ENCODE measurements around the gene SORCS2.

The SORCS2 gene

DNA sequence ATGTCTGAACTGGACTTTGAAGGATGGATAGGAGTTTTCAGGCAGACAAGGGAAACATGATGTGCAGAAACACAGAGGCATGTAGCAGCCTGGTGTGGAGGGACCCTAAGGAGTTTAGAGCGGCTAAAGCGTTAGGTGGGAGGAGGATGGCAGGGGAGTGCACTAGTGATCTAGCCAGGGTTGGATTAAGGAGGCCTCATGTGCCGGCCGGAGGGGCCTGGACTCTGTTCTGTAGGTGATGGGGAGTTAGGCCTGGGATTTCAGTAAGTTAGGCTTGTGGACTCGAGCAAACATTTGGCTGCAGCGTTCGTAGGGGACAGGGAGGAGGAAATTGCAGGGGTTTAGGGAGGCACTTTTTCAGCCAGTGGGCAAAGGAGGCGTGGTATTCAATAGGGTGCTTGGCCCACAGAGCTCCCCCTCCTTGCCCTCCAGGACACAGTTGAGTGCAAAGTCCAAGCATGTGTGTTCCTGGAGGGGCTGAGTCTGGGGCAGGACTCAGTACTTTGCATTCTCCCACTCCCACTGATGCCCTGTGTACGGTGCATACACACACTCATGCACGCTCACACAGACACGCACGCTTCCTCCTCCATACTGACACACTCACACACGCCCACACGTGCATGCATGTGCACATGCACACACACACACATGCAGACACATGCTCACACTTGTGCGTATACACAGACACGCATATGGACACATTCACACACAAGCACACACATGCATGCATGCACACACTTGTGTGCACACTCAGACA is 223.8 kb downstream of the SORCS2 start:
- no peak for DNase-seq (ENCODE audit: low read depth)

DNA sequence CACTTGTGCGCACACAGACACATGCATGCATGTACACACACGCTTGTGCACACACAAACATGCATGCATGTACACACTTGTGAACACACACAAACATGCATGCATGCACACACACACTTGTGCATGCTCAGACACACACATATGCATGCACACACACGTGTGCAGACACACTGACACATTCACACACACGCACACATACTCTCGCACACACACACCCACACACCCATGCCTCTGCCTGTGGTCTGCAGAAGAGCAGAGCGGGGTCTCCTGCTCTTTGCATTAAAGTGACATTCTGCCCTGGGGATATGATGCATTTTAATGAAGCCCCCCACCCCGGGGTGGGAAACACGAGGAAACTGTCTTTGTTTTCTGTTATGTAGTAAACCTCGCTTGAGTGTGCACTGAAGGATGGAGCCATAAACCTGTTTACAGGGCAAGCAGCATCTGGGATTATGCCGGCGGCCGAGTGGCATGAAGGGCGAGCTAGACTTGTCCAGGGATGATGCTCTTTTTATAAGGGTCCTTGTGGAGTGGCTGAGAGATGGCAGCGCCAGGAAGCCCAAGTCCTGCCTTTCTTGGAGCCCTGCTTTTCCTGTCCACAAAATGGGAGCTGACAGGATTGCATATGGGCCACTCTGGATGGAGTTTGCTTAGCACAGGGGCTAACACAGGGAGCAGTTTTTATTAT is 224.6 kb downstream of the SORCS2 start:
- no peak for DNase-seq (ENCODE audit: low read depth)

DNA sequence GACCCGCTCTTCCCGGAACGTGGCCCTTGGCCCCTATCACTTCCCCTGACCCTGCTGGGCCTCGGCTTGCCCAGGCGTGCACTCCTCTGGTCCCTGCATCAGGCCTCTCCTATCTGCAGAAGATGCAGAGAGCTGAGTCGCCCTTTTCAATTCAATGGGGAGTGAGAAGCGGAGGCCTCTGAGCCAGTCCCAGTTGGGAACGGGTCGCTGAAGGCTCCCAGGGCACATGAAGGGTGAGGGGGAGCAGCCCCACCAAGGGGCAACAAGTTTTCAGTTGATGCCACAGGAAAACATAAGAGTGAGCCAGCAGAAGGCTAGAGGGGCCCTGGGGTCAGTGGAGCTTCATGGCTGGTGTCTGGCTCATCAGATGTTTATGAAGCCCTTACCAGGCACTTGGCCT is 225.3 kb downstream of the SORCS2 start:
- no peak for DNase-seq (ENCODE audit: low read depth)

DNA sequence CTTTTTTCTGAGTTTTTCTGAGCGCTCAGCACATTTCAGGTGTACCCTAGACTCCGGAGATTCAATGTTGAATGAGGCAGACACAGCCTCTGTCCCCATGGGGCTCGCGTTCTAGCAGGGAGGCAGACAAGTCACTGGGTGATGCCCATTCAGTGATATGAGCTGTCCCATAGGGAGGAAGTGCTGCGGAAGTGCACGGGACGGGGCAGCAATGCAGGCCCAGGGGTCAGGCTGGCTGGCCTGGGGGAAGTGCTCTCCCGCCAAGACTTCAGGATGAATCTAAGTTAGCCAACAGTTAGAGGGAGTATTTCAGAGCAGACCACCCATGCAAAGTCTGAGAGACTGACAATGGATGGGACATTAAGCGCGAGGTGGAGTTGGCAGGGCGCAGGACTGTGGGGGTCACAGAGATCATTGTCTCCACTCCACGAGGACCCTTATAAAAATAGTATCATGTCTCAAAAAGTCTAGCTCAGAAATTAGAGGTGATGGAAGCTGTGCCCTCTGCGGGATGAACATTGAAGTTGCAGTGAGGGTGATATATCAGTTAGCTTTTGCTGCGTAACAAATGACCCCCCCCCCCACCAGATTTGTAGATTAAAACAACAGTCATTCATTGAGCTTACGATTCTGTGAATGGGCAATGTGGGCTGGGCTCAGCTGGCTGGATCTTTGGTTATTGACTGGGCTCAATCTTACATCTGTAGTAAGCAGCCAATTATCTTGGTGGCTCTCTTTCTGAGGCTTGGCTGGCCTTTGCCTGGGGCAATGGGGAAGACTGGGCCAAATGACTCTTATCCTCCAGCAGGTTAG is 226.0 kb downstream of the SORCS2 start:
- DNase-seq (ENCODE audit: low read depth) = no peak

DNA sequence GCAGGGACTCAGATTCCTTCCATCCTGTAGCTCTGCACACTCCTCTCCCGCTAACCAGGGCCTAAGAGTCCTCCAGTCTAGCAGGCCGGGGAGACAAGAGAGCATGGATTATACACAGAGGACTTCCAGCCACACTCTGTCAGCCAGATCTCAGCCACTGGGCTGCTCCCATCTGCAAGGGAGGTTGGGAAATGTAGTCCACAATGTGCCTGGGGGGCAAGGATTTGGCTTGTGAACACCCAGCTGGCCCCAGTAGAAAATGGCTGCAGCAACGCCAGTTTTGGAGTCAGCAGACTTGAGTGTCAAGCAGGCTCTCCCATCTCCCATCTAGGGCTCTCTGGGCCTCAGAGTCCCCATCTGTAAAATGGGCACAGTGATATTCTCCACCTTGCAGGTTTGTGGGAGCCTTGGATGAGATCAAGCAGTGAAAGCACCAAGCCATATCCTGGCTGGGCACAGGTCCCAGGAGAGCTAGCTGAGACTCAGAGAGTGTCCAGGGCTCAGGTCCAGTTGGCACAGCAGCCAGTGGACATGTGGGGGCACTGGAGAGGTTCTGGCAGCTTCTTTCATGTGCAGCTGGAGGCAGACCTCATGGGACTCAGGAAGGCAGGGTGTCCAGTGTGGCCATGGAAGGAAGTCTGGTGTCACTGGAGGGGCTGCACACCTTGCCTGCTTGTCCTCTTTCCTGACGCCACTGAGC is 227.8 kb downstream of the SORCS2 start:
- no peak for DNase-seq (ENCODE audit: low read depth)

DNA sequence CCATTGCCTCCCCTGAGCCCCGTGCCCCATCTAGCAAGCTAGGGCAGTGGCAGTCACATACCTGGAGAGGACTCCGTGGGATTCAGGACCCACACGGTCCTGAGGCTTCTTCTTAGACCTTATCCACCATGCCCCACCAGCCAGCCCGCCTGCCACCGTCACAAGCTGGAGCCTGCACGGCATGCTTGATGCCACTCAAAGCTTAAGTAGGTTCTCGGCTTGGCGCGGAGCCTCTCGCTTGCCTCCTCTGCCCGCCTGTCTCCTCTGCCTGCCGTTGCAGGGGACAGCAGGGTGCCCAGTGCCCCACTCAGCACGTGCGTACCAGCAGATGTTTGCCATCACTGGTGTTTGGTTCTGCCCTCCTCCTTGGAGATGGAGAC is 228.3 kb downstream of the SORCS2 start:
- no peak for DNase-seq (ENCODE audit: low read depth)

DNA sequence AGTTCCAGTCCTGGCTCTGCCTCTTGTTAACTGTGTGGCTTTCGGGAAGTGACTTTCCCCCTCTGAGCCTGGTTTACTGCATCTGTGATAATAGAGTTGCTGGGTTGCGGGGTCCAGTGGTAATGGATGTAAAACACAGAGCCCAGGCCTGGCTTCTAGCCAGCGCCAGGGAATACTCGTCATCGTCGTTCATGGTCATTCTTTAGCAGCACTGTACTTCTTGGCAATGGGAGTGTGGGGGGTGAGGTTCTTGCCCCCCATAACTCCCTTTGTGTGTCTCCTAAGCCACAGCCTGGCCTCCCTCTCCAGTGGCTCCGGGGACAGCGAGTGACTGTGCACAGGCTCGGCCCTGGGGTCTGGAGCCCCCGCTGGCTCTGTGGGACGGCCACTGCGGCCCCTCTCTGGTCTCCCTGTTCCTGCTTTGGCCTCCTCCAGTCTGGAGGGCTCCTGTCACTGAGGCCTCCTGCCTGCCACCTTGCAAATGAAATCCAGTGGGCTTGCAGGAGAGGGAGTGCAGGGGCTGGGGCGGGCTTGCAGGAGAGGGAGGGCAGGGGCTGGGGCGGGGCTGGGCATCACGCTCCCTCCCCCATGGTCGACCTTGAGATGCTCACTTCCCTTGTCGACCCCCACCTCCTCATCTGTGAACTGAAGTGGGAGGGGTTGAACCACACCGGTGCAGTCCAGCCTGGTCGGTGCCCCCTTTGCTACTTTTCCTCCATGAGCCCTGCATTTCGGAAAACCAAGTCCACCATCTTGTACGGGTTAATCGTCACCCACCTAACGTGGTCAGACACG is 229.2 kb downstream of the SORCS2 start:
- DNase-seq (ENCODE audit: low read depth) = no peak

DNA sequence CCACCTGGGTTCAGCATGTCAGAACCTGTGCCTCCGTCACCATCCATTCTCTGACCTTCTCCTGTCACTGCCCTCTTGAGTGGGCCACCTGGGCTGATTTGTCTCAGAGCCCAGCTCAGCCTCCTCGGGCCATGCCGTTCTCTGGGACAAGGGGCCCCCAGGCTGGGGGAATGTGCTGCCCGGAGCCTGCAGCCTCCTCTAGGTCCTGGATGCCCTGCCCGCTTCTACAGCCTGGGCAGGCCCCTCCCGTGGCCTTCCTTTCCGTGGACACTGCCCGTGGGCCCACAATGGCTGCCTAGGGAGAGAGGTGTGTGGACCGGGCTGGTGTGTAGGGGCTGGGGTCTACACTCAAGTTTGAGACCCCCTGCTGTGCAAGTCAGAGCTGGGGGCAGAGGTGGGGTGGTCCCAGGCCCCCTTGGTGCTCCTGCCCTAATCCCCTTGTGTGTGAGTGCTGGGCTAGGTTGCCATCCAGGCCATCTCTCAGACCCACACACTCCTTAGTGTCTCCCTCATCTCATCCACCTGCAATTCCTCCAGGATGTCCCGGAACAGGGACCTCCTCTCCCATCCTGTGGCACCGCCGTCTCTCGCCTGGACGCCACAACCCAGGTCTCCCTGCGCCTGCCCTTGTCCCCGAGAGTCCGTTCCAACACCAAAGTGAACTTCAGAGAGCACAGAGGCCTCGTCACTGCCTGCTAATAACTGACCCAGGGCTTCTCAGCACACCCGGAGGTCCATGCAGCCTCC is 230.0 kb downstream of the SORCS2 start:
- DNase-seq (ENCODE audit: low read depth) = no peak

DNA sequence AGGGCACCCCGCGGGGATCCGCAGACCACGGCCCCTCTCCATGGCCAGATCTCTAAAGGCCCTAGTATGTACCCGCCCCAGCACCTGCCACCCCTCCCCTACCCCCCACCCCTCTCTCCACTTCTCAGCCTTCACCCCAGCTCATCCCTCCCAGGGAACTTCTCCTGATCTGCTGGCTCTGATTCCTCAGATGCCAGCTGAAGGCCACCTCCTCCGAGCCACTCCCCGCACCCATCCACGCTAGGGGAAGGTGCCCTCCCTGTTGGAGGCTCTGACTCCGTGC is 230.5 kb downstream of the SORCS2 start:
- DNase-seq (ENCODE audit: low read depth) = no peak

DNA sequence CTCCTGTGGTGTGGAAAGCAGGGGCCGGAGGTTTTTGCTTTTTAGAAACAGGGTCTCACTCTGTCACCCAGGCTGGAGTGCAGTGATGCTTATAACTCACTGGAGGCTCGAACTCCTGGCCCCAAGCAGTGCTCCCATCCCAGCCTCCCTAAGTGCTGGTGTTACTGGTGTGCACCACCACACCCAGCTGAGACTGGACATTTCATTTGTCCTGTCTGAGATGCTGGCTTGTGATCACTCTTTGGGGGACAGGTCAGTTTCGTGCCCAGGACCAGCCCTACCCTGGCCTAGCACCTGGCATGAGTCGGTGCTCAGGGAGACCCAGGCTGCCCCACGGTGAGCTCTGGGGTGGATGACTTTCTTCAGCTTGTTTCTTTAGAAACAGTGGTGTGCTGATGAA is 231.1 kb downstream of the SORCS2 start:
- DNase-seq (ENCODE audit: low read depth) = no peak

DNA sequence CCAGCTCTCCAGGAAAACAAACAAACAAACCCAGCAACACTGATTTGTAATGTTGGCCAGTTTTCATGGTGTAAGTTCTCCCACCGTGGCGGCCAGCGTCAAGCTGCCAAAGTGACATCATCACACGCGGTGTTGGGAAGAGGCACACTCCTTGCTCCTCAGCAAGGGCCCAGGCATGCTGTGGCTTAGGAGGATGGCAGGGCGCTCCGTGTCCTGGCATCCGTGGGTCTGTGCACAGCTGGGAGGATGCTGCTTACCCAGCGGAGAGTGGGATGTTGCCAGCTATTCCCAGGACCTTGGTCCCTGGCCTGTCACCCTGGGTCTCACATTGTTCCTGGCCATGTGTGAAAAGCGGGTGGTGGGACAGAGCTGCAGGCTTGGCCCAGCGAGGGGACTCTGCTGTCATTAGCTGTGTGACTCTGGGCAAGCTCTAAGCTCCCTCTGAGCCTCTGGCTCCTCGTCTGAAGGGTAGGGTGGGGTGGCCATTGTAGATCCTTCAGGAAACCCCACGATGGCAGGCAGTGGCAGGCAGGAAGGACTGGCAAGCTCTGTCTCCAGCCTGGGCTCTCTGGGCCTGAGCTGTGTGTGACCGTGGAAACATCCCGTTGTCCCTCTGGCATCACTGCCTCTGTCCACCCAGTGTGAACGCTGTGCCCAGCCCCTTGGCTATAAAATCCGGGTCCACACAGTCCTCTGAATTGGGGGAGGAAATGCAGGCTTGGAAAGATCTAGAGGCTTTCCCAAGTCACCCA is 231.6 kb downstream of the SORCS2 start:
- DNase-seq (ENCODE audit: low read depth) = no peak

DNA sequence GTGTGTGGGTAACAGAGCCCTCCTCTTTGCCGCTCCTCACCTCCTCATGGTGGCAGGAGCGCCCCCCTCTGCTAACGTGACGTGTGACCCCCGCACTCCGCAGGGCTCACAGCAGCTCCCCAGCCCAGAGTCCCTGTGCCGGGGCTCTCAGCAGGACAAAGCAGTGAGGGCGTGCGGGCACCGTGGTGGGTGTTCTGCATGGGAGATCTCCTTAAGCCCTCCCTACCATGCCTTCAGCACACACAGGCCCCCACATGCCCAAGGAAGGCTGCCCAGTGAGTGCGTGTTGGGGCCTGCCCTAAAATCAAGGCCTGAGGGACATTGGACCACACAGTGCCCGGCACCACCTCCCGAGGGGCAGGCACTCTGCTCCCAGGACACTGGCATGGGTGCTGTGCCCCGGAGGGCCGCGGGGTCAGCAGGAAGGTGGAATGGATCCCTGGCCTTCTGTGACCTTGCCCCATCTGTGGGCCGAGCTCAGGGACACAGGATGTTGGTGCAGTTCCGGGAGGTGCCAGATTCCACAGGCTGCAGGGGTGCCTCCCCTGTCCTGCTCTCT is 232.3 kb downstream of the SORCS2 start:
- DNase-seq (ENCODE audit: low read depth) = no peak

DNA sequence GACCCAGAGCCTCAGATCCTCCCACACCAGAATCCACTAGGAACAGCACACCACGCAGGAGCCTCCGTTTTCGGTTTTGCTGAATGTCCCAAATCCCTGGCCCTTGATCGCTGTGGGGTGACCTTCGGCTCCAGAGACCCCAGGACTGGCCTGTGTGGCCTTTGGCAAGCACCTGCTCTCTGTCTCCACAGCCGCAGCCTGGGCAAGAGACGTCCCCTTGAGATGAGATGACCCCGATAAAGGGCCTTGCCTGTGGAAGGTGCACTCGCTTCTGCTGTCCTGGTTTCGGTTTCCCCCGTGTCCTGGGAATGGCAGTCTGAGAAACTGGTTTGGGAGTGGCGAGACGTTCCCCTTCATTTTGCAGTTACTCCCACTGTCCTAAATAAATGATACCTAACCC is 232.8 kb downstream of the SORCS2 start:
- no peak for DNase-seq (ENCODE audit: low read depth)

DNA sequence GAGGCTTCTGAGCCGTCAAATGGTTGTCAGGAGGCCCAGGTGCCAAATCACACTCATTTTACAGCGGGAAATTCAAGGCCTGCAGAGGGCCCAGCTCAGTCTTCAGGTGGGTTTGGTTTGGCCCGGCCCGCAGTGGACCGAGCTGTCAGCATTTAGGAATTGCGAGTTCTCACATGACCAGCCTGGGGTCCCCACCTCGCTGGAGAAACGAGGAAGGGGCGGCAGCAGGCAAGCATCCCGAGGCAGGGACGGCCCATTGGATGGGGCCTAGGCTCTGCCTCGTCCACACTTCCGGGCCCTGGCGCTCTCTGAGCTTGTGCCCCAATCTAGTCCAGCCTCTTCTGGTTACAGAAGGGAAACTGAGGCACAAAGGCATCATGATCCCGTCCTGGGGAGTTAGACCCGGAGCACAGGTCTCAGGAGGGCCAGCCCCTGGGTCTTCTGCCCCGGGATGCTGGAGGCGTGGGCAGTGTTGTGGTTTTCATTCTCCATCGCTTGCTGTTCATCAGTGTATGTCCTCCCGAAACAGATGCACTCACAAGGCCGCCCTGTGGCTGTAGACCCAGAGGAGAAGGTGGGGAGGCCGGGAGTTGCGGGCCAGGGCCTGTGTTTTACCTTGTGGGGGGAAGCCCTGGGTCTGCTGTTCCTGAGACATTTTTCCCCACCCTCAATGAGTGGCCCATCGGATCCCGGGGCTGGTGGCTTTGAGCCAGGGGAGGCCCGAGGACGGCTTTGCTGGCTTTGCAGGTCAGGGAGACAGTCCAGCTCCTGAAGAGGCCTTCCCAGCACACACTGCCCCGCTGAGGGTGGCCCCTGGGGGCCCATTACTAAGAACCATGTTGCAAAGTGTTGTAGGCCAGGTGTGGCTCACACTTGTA is 233.5 kb downstream of the SORCS2 start:
- DNase-seq (ENCODE audit: low read depth) = no peak

DNA sequence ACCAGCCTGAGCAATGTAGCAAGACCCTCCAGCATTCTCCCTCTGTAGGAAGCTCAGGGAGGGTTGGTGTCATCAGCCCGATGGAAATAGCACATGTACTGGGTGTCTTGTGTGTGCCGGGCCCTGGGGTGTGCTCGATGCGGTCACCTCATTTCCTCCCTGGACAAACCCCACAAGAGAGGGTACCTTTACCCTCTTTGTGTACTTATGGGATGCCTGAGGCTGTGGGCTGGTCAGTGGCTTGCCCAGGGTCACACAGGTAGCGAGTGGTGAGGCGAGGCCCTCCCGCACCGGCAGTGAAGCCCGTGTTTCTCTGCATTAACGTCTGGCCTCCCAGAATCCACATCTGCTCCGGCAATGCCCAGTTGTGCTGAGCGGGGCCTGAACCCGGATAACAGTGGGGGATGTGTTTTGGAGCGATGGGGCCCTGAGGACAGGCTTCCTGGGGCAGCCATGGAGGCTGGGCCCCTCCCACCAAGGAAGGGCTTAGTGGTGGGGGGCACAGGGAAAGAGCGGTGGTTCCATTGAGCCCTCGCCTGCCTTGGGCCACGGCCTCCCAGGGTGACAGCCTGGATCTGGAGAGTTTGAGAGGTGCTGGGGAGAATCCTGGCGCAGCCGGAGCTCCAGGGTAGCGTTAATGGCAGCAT is 234.3 kb downstream of the SORCS2 start:
- DNase-seq (ENCODE audit: low read depth) = no peak

DNA sequence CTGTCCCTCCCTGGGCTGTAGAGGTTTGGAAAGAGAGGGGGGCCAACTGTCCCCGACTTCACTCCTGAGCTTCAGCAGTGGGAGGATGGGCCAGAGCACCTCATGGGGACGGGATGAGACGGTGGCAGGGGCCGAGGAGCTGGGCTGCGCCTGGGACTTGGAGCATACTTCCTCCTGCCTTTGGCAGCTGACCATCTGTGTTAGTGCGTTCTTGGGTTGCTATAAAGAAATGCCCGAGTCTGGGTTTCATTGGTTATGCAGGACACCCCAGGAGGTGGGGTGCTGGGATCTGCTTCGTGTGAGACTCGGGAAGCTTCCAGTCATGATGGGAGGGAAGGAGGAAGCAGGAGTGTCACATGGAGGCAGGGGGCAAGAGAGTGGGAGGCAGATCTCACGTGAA is 235.0 kb downstream of the SORCS2 start:
- DNase-seq (ENCODE audit: low read depth) = no peak

DNA sequence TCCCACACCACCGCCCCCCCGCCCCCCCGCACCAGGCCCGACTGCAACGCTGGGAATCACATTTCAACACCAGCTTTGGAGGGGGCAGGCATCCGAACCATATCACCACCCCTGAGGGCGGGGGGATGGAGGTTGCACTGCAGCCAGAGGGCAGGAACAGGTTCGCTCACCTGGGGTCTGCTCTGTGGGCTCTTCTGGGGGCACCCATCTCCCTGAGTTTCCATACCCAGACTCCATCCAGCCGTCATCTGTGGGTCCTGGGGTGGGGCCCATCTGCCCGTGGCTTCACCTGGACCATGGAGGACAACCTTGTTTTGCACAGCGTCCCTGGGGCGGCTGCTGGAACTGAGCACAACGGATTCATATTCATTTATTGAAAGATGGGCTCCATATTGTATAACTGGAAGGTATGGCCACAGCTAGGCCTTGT is 235.5 kb downstream of the SORCS2 start:
- no peak for DNase-seq (ENCODE audit: low read depth)

DNA sequence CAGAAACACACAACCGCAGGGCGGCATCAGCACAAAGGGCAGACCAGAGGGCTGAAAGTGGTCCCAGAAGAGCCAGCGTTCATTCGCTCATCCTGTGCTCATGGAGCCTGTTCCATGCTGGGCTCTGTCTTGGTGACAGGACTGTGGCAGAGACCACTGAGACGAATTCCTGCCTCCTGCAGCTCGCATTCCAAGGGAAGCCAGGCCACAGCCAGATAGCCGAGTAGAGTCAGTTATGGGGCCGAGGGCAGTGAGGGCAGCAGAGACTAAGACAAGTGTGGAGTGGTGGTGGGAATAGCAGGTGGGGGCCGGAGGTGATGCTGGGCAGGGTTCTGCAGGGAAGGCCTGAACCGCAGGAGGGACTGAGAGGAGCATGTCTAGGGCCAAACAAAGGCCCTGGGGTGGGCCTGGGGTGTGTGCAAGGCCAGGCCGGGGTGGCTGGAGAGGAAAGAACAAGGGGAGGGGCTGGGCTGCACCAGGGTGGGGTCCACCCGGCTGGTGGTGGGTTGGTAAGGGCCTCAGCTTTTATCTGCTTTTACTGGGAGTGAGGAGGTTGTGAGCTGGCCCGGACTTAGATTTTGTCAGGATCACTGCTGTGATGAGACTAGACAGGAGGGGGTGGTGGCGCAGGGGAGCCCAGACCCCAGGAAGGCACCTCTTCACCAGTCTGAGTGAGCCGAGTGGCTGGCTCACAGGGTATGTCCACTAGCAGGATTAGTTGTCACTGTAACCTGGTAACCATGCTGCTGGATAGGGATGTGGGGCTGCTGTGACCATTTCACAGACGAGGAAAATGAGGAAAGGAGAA is 236.1 kb downstream of the SORCS2 start:
- DNase-seq (ENCODE audit: low read depth) = no peak

Data from stimulated activated CD8-positive, alpha-beta memory T cell treated with anti-CD3 and anti-CD28 coated beads, Interleukin-15, amount 100 ng/mL, for 24 hours (primary cell).